Upper lobe of left lung (tissue), 6 donors: ENCODE data around the gene ACVR2B. TPM values are rescaled to one million over a fixed set of nuclear protein-coding genes. Genes with fewer than 3 reads are reported as not detected.
A peak's percentile ranks its signal among the peaks of the same experiment; 100 is the strongest.

Source experiments
- ATAC-seq, 2 donors: fragments of 200-7000 bp; cut with Tn5 transposase; one replicate each; pipeline ENCODE4 v1.9.1; 2022; ENCODE audit warnings: mild to moderate bottlenecking in 2 of 2, moderate library complexity in 2 of 2; ENCODE audit not compliant: low FRiP score in 2 of 2
- DNase-seq, 2 donors: peaks; one replicate each; pipeline ENCODE4 v3.0.0-alpha.2; 2019 to 2020
- H3K27ac ChIP-seq, 4 donors: fragments of 200-600 bp; sonication (generic); one replicate each; pipeline ENCODE4 v1.5.1; 2016 to 2019
- H3K27me3 ChIP-seq, 4 donors: fragments of 200-600 bp; sonication (generic); one replicate each; pipeline ENCODE4 v1.5.1; 2017 to 2019
- H3K36me3 ChIP-seq, 4 donors: fragments of 200-600 bp; sonication (generic); one replicate each; pipeline ENCODE4 v1.5.1; 2016 to 2019
- H3K4me1 ChIP-seq, 4 donors: fragments of 200-600 bp; sonication (generic); one replicate each; pipeline ENCODE4 v1.5.1; 2018 to 2019
- H3K4me3 ChIP-seq, 4 donors: fragments of 200-600 bp; sonication (generic); one replicate each; pipeline ENCODE4 v1.5.1; 2017 to 2019; ENCODE audit warnings: mild to moderate bottlenecking in 2 of 4, moderate library complexity in 1 of 4
- H3K9me3 ChIP-seq, 4 donors: fragments of 200-600 bp; sonication (generic); one replicate each; pipeline ENCODE4 v1.5.1; 2018 to 2019
- EP300 ChIP-seq, 4 donors: sonication (generic); formaldehyde crosslinking; IDR thresholded peaks; one replicate each; pipeline ENCODE4 v1.5.1; 2017; ENCODE audit warnings: antibody characterized with exemption in 4 of 4, control low read depth in 2 of 4
- POLR2A ChIP-seq, 4 donors: fragments of 450-650 bp; IDR thresholded peaks; one replicate each; pipeline ENCODE4 v1.5.1; 2016 to 2017; ENCODE audit warnings: antibody characterized with exemption in 4 of 4, mild to moderate bottlenecking in 2 of 4
- POLR2AphosphoS5 ChIP-seq, 2 donors: sonication (generic); formaldehyde crosslinking; IDR thresholded peaks; one replicate each; pipeline ENCODE4 v1.5.1; 2017; ENCODE audit warnings: antibody characterized with exemption in 2 of 2
- WGBS, 2 donors: methylation state at CpG; one replicate each; pipeline ENCODE4 v1.1.5; 2017 to 2018; 5-methylcytosine and 5-hydroxymethylcytosine counted together
- total RNA-seq, 6 donors: library from RNA; depleted of rRNA in 4 of 6; stranded (reverse); fragments of >200 nt in 4 of 6; gene quantifications; one replicate each; pipeline versions ENCODE4 v1.1.0 to v1.2.1, GENCODE V29; 2016 to 2021
- TF ChIP-seq, protein P1 (sequence below), 6 experiments: fragments of 450-650 bp in 4 of 6; fragments of 200-600 bp in 2 of 6; sonication (generic) in 2 of 6; IDR thresholded peaks; one replicate each; pipeline ENCODE4 v1.5.1; 2016 to 2019; ENCODE audit warnings: antibody characterized with exemption in 6 of 6
- donor health status: DM: no; HTN: no; CAD: no; lungs with moderate emphysema.
- donor health status: DM: no; HTN: yes; CAD: no; lungs with severe emphysema.

Gene ACVR2B
- total RNA-seq, 6 donors from 2014 or later, result 4.1 to 9.4 (median 8.0) TPM

DNA sequence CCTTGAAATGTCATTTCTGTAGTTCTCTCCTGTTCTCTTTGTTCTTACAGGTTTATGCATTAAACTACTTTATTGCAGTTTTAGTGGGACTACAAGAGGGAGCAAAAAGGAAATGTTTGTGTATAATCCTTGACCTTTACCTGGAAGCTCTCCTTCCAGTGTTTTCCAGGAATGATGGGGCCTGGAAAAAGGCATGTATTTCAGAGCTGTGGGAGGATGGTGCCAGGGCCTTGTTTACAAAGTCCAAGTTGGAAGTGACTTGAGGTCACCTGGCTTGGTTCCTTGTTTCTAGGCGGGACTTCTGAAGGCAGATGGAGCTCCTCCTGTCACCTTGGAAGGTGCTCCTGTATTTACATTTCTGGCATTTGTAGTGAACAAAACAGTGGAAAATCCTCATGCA is 15.1 kb downstream of the ACVR2B start:
- Histone ChIP-seq H3K9me3 (peaks cover 0 to 8% (median 6%) of the 10 kb centered on the region in 4 donors), H3K27ac (no peak overlapping the region), H3K4me1 (peaks cover 8 to 16% (median 12%) of the 10 kb centered on the region in 4 donors), H3K4me3 (no peak overlapping the region), H3K36me3 (no peaks in the 10 kb centered on the region), H3K27me3 (no peaks in the 10 kb centered on the region)
- ATAC-seq (no peak), DNase-seq (no peak)
- 69 to 89% methylated on average over 1 of the region's 1 CpG for WGBS, 2 donors
- TF ChIP-seq EP300 (IDR thresholded peaks at IDR 0.05) (no peak), POLR2A (IDR thresholded peaks at IDR 0.05) (no peak), POLR2AphosphoS5 (IDR thresholded peaks at IDR 0.05) (no peak)
- TF ChIP-seq, protein P1, sequence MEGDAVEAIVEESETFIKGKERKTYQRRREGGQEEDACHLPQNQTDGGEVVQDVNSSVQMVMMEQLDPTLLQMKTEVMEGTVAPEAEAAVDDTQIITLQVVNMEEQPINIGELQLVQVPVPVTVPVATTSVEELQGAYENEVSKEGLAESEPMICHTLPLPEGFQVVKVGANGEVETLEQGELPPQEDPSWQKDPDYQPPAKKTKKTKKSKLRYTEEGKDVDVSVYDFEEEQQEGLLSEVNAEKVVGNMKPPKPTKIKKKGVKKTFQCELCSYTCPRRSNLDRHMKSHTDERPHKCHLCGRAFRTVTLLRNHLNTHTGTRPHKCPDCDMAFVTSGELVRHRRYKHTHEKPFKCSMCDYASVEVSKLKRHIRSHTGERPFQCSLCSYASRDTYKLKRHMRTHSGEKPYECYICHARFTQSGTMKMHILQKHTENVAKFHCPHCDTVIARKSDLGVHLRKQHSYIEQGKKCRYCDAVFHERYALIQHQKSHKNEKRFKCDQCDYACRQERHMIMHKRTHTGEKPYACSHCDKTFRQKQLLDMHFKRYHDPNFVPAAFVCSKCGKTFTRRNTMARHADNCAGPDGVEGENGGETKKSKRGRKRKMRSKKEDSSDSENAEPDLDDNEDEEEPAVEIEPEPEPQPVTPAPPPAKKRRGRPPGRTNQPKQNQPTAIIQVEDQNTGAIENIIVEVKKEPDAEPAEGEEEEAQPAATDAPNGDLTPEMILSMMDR (IDR thresholded peaks at IDR 0.05), result no peak

- DNase-seq, result no peak
Measured at GRCh38 chr3:38469852-38470251, 16.2 kb downstream of the ACVR2B start.

DNA sequence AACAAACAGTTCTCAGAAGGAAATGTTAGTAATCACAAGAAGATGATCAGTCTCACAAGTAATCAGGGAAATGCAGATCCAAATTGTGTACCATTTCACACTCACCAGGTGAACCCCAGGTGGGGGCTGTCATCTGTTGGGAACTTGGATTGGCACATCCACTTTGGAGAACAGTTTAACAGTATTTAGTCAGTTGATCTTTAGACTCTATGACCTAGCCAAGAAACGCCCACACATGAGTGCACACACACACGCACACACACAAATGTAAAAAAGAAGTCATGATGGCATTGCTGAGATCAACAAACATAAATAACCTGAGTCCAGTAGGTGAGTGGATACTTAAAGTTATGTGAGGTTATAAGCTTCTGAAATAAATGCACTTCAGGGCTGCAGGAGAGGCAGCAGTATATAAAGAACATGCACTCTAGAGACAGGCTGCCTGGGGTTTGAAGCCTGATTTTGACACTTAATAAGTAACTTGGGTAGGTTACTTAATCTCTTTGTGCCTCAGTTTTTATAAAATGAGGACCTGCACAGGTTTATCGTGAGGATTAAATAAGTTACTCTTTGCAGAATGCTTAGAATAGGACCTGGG is 17.7 kb downstream of the ACVR2B start:
- TF ChIP-seq POLR2AphosphoS5 (IDR thresholded peaks at IDR 0.05) (no peak), EP300 (IDR thresholded peaks at IDR 0.05) (no peak), POLR2A (IDR thresholded peaks at IDR 0.05) (no peak)
- TF ChIP-seq, protein P1 (IDR thresholded peaks at IDR 0.05), result no peak
- WGBS, 2 donors, result 73 to 75% methylated on average over 3 of the region's 3 CpGs
- H3K4me3 ChIP-seq, result no peak overlapping the region
- DNase-seq, result no peak
- no peaks in the 10 kb centered on the region for H3K36me3 ChIP-seq
- peaks cover 0 to 8% (median 6%) of the 10 kb centered on the region in 4 donors for H3K9me3 ChIP-seq
- no peak for ATAC-seq
- peaks cover 8 to 16% (median 12%) of the 10 kb centered on the region in 4 donors for H3K4me1 ChIP-seq
- H3K27ac ChIP-seq, result no peak overlapping the region
- no peaks in the 10 kb centered on the region for H3K27me3 ChIP-seq

More at GRCh38 chr3:38469852-38470251, 16.2 kb downstream of the ACVR2B start:
- no peak overlapping the region for H3K27ac ChIP-seq
- H3K9me3 ChIP-seq, result peaks cover 0 to 8% (median 6%) of the 10 kb centered on the region in 4 donors
- H3K36me3 ChIP-seq, result no peaks in the 10 kb centered on the region
- no peaks in the 10 kb centered on the region for H3K27me3 ChIP-seq
- peaks cover 8 to 16% (median 12%) of the 10 kb centered on the region in 4 donors for H3K4me1 ChIP-seq
- no peak for TF ChIP-seq POLR2A (IDR thresholded peaks at IDR 0.05)
- no peak for TF ChIP-seq POLR2AphosphoS5 (IDR thresholded peaks at IDR 0.05)
- TF ChIP-seq EP300 (IDR thresholded peaks at IDR 0.05), result no peak
- TF ChIP-seq, protein P1 (IDR thresholded peaks at IDR 0.05), result no peak
- WGBS, 2 donors, result 88 to 91% methylated on average over 1 of the region's 1 CpG
- no peak overlapping the region for H3K4me3 ChIP-seq
- no peak for ATAC-seq

DNA sequence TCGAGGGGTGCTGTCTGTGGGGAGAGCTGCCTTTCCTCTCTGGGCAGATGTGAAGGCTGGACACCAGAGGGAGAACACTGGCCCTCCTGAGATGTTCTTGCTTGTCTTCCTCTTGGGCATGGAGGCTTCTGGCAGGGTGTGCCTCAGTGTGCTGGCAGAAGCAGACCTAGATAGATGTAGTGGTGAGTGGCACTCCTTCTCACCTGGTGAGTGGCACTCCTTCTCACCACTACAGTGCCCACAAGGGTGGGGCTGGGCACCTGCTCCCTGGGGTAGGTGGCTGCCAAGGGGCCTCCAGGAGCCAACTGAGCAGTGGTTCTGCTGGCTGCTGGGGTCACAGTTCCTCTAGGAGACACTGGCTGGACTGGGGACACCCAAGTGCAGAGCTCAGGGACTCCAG is 18.7 kb downstream of the ACVR2B start:
- Histone ChIP-seq H3K27ac (no peak overlapping the region), H3K36me3 (peaks cover 0 to 1% (median 0%) of the 10 kb centered on the region in 4 donors), H3K9me3 (peaks cover 0 to 8% (median 6%) of the 10 kb centered on the region in 4 donors), H3K4me1 (peaks cover 8 to 16% (median 12%) of the 10 kb centered on the region in 4 donors), H3K27me3 (no peaks in the 10 kb centered on the region), H3K4me3 (no peak overlapping the region)
- 100% methylated on average over 1 of the region's 1 CpG for WGBS, 2 donors
- peak in 1 of 2 donors; percentile 21 for DNase-seq
- TF ChIP-seq POLR2A (IDR thresholded peaks at IDR 0.05), result no peak
- TF ChIP-seq EP300 (IDR thresholded peaks at IDR 0.05), result no peak
- no peak for TF ChIP-seq POLR2AphosphoS5 (IDR thresholded peaks at IDR 0.05)
- TF ChIP-seq, protein P1 (IDR thresholded peaks at IDR 0.05), result no peak
- peak in 1 of 2 donors; percentile 17 for ATAC-seq

DNA sequence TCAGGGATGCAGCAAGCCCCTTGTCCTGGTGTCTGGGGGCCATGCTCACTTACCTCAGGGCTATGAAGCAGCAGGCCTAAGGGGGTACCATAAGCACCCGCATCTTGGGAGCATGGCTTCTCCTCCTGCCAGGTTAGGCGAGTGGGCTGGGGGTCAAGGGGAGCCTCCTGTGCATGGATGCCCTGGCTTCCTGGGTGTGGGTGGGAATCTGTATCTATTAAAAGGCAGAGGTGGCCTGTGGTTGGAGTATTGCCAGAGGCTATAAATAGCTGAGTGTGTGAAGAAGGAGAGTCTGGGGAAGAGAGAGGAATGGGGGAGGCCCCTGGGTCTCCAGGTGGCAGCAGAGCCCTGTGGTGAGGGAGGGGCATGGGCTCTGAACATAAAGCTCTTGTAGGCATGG is 19.5 kb downstream of the ACVR2B start:
- ATAC-seq (no peak), DNase-seq (no peak)
- Histone ChIP-seq H3K4me1 (peaks cover 8 to 16% (median 12%) of the 10 kb centered on the region in 4 donors), H3K4me3 (no peak overlapping the region), H3K36me3 (peaks cover 0 to 7% (median 3%) of the 10 kb centered on the region in 4 donors), H3K9me3 (peaks cover 0 to 8% (median 6%) of the 10 kb centered on the region in 4 donors), H3K27ac (no peak overlapping the region), H3K27me3 (no peaks in the 10 kb centered on the region)
- WGBS, 2 donors, result 86 to 100% methylated on average over 2 of the region's 2 CpGs
- TF ChIP-seq POLR2A (IDR thresholded peaks at IDR 0.05) (no peak), EP300 (IDR thresholded peaks at IDR 0.05) (no peak), POLR2AphosphoS5 (IDR thresholded peaks at IDR 0.05) (no peak)
- TF ChIP-seq, protein P1 (IDR thresholded peaks at IDR 0.05), result no peak
